Colonic mucosa (tissue), 4 donors: Measurements from ENCODE around the gene WNK1. TPM values are rescaled to one million over a fixed set of nuclear protein-coding genes. Genes with fewer than 3 reads are reported as not detected.

Experiments used
- DNase-seq: peaks from one replicate; pipeline ENCODE4 v3.0.0-alpha.2; 2020
- H3K27ac ChIP-seq: fragments of 200-600 bp; one replicate; pipeline ENCODE4 v1.8.0; 2021
- H3K27me3 ChIP-seq: fragments of 200-600 bp; one replicate; pipeline ENCODE4 v1.8.0; 2021
- H3K36me3 ChIP-seq: fragments of 200-600 bp; one replicate; pipeline ENCODE4 v1.8.0; 2021
- H3K4me1 ChIP-seq: fragments of 200-600 bp; one replicate; pipeline ENCODE4 v1.8.0; 2021; ENCODE audit warnings: mild to moderate bottlenecking
- H3K4me3 ChIP-seq: fragments of 200-600 bp; one replicate; pipeline ENCODE4 v1.8.0; 2021
- H3K9ac ChIP-seq, 2 donors: one replicate each; pipeline ENCODE4 v1.7.0; 2013; ENCODE audit warnings: control low read depth in 2 of 2, low read depth in 2 of 2, low read length in 2 of 2
- H3K9me3 ChIP-seq: fragments of 200-600 bp; one replicate; pipeline ENCODE4 v1.8.0; 2021
- intact Hi-C: fragments of 100-400 bp; cut with DNase I; formaldehyde crosslinking; loops from one replicate; pipeline ENCODE4 v1.14.1; 2022
- total RNA-seq, 2 donors: library from RNA; stranded (reverse); fragmentation: NEBNext Ultra II Directional in 1 of 2; extraction: Animal tissue kit (Norgen Biotek cat#: 25700) in 1 of 2; gene quantifications; one replicate each; pipeline ENCODE4 v1.2.1, GENCODE V29; 2021
- TF ChIP-seq, protein P1 (sequence below): fragments of 200-600 bp; IDR thresholded peaks from one replicate; pipeline ENCODE4 v1.8.0; 2022; ENCODE audit warnings: antibody characterized with exemption, mild to moderate bottlenecking
- donor health status: healthy.
- donor health status: DM: no; HTN: no; CAD: no.
- donor health status: DM: no; HTN: no; CAD: no.

WNK1 gene
- total RNA-seq, 2 donors from 2014 or later, result 81.8 to 85.8 TPM

DNA sequence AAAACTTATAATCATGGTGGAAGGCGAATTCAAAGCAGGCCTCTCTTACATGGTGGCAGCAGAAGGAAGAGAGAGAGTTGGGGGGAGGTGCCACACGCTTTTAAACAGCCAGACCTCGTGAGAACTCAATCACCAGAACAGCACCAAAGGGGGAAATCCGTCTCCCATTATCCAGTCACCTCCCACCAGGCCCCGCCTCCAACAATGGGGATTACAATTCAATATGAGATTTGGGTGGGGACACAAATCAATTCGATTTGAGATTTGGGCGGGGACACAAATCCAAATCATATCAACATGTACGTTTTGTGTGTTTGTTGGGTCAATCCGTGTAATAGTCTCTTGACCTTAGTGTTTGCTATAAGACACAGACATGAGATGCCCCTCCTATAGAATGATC is 21.8 kb upstream of the WNK1 start:
- no peak overlapping the region for H3K4me3 ChIP-seq
- intact Hi-C loops, result no loop called here
- DNase-seq, result no peak

DNA sequence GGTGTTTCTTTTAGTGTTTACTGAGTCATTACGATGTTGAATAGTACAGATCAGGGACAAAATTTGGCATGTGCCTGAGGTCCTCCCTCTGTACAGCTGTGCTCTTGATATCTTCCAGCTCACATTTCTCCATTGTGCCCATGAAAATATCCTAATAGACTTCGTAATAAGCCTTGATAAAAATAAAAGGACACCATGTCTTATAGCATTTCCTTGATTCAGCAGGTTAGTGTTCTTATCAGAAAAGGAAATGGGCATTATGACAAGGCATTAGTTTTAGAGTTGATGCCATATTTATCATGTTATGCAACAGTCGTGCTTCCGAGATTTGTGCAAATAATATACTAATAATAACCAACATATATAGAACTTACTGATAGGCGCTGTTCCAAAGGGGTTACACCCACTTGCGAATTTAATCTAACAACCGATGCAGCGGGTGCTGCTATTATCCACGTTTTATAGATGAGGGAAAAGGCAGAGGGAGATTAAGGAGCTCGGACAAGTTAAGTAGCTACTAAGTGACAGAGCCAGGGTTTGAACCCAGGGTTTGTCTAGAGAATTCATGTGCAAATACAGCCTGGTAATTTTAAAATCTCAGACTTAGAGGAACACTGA is 15.1 kb upstream of the WNK1 start:
- intact Hi-C loops, result no loop called here
- Histone ChIP-seq H3K27ac (no peak overlapping the region), H3K36me3 (no peaks in the 10 kb centered on the region), H3K4me3 (no peak overlapping the region), H3K9me3 (no peaks in the 10 kb centered on the region), H3K9ac (no peak overlapping the region), H3K27me3 (no peaks in the 10 kb centered on the region), H3K4me1 (no peaks in the 10 kb centered on the region)
- TF ChIP-seq, protein P1, sequence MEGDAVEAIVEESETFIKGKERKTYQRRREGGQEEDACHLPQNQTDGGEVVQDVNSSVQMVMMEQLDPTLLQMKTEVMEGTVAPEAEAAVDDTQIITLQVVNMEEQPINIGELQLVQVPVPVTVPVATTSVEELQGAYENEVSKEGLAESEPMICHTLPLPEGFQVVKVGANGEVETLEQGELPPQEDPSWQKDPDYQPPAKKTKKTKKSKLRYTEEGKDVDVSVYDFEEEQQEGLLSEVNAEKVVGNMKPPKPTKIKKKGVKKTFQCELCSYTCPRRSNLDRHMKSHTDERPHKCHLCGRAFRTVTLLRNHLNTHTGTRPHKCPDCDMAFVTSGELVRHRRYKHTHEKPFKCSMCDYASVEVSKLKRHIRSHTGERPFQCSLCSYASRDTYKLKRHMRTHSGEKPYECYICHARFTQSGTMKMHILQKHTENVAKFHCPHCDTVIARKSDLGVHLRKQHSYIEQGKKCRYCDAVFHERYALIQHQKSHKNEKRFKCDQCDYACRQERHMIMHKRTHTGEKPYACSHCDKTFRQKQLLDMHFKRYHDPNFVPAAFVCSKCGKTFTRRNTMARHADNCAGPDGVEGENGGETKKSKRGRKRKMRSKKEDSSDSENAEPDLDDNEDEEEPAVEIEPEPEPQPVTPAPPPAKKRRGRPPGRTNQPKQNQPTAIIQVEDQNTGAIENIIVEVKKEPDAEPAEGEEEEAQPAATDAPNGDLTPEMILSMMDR, result no peak
- DNase-seq, result no peak

More for the DNA sequence above, 21.8 kb upstream of the WNK1 start:
- Histone ChIP-seq H3K27me3 (no peaks in the 10 kb centered on the region), H3K4me1 (no peaks in the 10 kb centered on the region), H3K9me3 (no peaks in the 10 kb centered on the region), H3K9ac (no peak overlapping the region), H3K27ac (no peak overlapping the region), H3K36me3 (no peaks in the 10 kb centered on the region)
- TF ChIP-seq, protein P1, result no peak

DNA sequence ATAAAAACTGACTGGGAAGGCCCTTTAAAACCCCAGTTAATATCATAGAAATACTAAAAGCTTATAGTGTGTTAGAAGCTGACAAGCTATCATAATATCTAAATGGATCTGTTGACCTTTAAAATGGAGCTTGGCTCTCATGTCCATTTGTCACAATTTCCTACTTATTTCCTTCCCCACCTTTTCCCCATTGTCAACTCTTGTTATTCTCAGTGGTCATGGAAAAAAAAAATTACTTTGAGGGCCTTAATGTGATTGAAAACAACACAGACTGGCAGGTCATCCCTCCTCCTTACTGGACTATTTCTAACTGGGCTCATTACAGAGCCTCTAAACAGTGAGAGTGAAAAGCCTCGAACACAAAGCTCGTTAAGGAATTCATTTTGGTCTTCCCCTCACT is 13.7 kb upstream of the WNK1 start:
- H3K27ac ChIP-seq, result no peak overlapping the region
- intact Hi-C loops, result no loop called here
- H3K9me3 ChIP-seq, result no peaks in the 10 kb centered on the region
- no peak for DNase-seq
- TF ChIP-seq, protein P1, result no peak
- H3K36me3 ChIP-seq, result no peaks in the 10 kb centered on the region
- H3K4me1 ChIP-seq, result no peaks in the 10 kb centered on the region
- no peaks in the 10 kb centered on the region for H3K27me3 ChIP-seq
- H3K4me3 ChIP-seq, result no peak overlapping the region
- H3K9ac ChIP-seq, result no peak overlapping the region

DNA sequence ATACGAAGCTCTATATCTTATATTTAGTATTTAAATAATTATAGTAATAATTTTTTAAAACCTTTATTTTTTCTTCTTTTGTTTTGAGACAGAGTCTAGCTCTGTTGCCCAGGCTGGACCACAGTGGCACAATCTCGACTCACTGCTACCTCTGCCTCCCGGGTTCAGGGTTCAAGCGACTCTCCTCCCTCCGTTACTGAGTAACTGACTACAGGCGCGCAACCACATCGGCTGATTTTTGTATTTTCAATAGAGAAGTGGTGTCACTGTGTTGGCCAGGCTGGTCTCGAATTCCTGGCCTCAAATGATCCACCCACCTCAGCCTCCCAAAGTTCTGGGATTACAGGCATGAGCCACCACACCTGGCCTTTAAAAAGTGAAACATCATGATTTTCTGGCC is 13.0 kb upstream of the WNK1 start:
- no peak for DNase-seq
- no peaks in the 10 kb centered on the region for H3K36me3 ChIP-seq
- intact Hi-C loops, result no loop called here
- TF ChIP-seq, protein P1, result no peak
- H3K27ac ChIP-seq, result no peak overlapping the region
- no peaks in the 10 kb centered on the region for H3K4me1 ChIP-seq
- no peaks in the 10 kb centered on the region for H3K27me3 ChIP-seq
- H3K4me3 ChIP-seq, result no peak overlapping the region
- H3K9ac ChIP-seq, result no peak overlapping the region
- H3K9me3 ChIP-seq, result no peaks in the 10 kb centered on the region

DNA sequence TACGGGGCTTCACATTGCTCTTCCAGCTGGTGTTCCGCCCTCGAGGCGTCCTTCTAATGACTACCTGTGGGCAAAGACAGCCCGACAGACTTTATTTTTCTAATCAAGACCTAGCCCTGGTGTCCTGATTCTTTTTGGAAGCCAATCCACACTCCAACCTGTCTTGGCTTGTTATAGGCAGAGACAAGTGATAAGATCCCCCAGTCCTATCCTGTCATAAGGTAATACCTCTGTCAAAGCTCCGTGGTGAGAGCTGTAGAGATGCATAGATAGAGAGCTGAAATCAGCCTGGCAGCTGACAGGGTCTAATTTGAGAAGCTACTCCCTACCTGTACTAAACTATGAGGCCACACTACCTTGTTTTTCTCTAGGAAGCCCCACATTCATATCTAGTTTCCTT is 11.5 kb upstream of the WNK1 start:
- Histone ChIP-seq H3K27me3 (no peaks in the 10 kb centered on the region), H3K9ac (no peak overlapping the region), H3K4me3 (no peak overlapping the region), H3K36me3 (no peaks in the 10 kb centered on the region), H3K4me1 (no peaks in the 10 kb centered on the region), H3K9me3 (no peaks in the 10 kb centered on the region), H3K27ac (no peak overlapping the region)
- intact Hi-C loops, result no loop called here
- TF ChIP-seq, protein P1, result no peak
- DNase-seq, result no peak
